Caco-2 (cell line): ENCODE data around the gene NGEF. TPM values are rescaled to one million over a fixed set of nuclear protein-coding genes. Genes with fewer than 3 reads are reported as not detected.

Experiments used
- BruUV-seq: library from RNA; stranded (reverse); fragments of 400-500 nt; replicated peaks from 2 replicates; lab custom pipeline; 2021; lab: Mats Ljungman, UMichigan
- CTCF ChIA-PET: fragments of 300-600 bp; sonication (Branson Sonifier 250); formaldehyde crosslinking; loops from one replicate; lab custom pipeline; 2022; ENCODE audit warnings: antibody characterized with exemption; lab: Charles Lee
- POLR2A ChIA-PET: fragments of 300-600 bp; sonication (Branson Sonifier 250); formaldehyde crosslinking; loops from one replicate; lab custom pipeline; 2022; ENCODE audit warnings: antibody characterized with exemption; lab: Charles Lee
- DNase-seq, 2 experiments: peaks; one replicate each; pipeline versions ENCODE4 v3.0.0 to v3.0.0-alpha.2; 2020 to 2022
- H3K27me3 ChIP-seq: replicated peaks from 2 replicates; pipeline ENCODE4 v1.6.0; 2011; ENCODE audit warnings: low read length; ENCODE audit not compliant: control insufficient read depth, insufficient read depth
- H3K36me3 ChIP-seq: 2 replicates; pipeline ENCODE4 v1.5.1; 2011; ENCODE audit warnings: low read length; ENCODE audit not compliant: control insufficient read depth, insufficient read depth
- H3K4me1 ChIP-seq: fragments of 250-450 bp; sonication (Bioruptor Pico); 2 replicates; pipeline ENCODE4 v1.5.1; 2020; ENCODE audit warnings: mild to moderate bottlenecking
- H3K4me3 ChIP-seq: 2 replicates; pipeline ENCODE4 v1.5.1; 2011; ENCODE audit warnings: low read depth, mild to moderate bottlenecking, control low read depth, low read length
- H3K9me3 ChIP-seq: fragments of 250-450 bp; sonication (Bioruptor Pico); 2 replicates; pipeline ENCODE4 v1.5.1; 2020; ENCODE audit warnings: mild to moderate bottlenecking, moderate library complexity
- H3K27ac Mint-ChIP-seq: one replicate; pipeline ENCODE4 v1.8.0; 2022; ENCODE audit warnings: mixed read lengths; ENCODE audit not compliant: unreplicated experiment
- H3K27me3 Mint-ChIP-seq: one replicate; pipeline ENCODE4 v1.8.0; 2022; ENCODE audit warnings: mixed read lengths; ENCODE audit not compliant: insufficient read depth, unreplicated experiment
- H3K36me3 Mint-ChIP-seq: one replicate; pipeline ENCODE4 v1.8.0; 2022; ENCODE audit warnings: mild to moderate bottlenecking, mixed read lengths; ENCODE audit not compliant: insufficient read depth, unreplicated experiment
- H3K4me1 Mint-ChIP-seq: one replicate; pipeline ENCODE4 v1.8.0; 2022; ENCODE audit warnings: low read depth, mixed read lengths; ENCODE audit not compliant: unreplicated experiment
- H3K4me3 Mint-ChIP-seq: one replicate; pipeline ENCODE4 v1.8.0; 2022; ENCODE audit warnings: mild to moderate bottlenecking, moderate library complexity, mixed read lengths; ENCODE audit not compliant: unreplicated experiment
- H3K9me3 Mint-ChIP-seq: one replicate; pipeline ENCODE4 v1.8.0; 2022; ENCODE audit warnings: mixed read lengths; ENCODE audit not compliant: unreplicated experiment
- CTCF ChIP-seq, 2 experiments: fragments of 200-600 bp in 1 of 2; IDR thresholded peaks; 1 replicate in 1 of 2; 2 replicates in 1 of 2; pipeline versions ENCODE4 v1.5.1 to v1.8.0; 2011 to 2022; ENCODE audit warnings: antibody characterized with exemption in 1 of 2, control low read depth in 1 of 2, inconsistent platforms in 1 of 2, low read depth in 1 of 2, low read length in 1 of 2, mild to moderate bottlenecking in 1 of 2, moderate library complexity in 1 of 2; ENCODE audit not compliant: insufficient read depth in 1 of 2, severe bottlenecking in 1 of 2, unreplicated experiment in 1 of 2
- intact Hi-C: fragments of 100-400 bp; cut with micrococcal nuclease; formaldehyde crosslinking; loops from one replicate; pipeline ENCODE4 v1.10.0; 2022; ENCODE audit not compliant: unreplicated experiment
- total RNA-seq: library from RNA; stranded (reverse); gene quantifications from 2 replicates; pipeline ENCODE4 v1.2.3, GENCODE V29; 2022

Gene NGEF
- total RNA-seq, 1 experiment from 2014 or later: 0.77 TPM

GRCh38 chr2:232878855-232879617, 134.0 kb downstream of the NGEF start:
- H3K27ac Mint-ChIP-seq: no peak overlapping the region
- 0 out of 2 replicates have a peak, but pooled peaks cover 3% of the 10 kb centered on the region for H3K4me1 ChIP-seq
- DNase-seq: no peak
- BruUV-seq: no TSS peak
- no peaks in the 10 kb centered on the region for H3K9me3 ChIP-seq
- no peaks in the 10 kb centered on the region for H3K4me1 Mint-ChIP-seq
- no peak overlapping the region for H3K4me3 ChIP-seq
- H3K36me3 Mint-ChIP-seq: peaks cover 6% of the 10 kb centered on the region
- no peaks in the 10 kb centered on the region for H3K9me3 Mint-ChIP-seq
- no peaks in the 10 kb centered on the region for H3K36me3 ChIP-seq
- no peak for TF ChIP-seq CTCF (IDR thresholded peaks at IDR 0.05; ENCODE audit: insufficient read depth in 1 of 2, low read depth in 1 of 2, low read length in 1 of 2, severe bottlenecking in 1 of 2, unreplicated experiment in 1 of 2)
- CTCF ChIA-PET: no interaction called here
- H3K27me3 Mint-ChIP-seq: no peaks in the 10 kb centered on the region
- intact Hi-C loops: no loop called here
- H3K4me3 Mint-ChIP-seq: no peak overlapping the region
- no peaks in the 10 kb centered on the region for H3K27me3 ChIP-seq
- POLR2A ChIA-PET: no interaction called here

GRCh38 chr2:232877940-232878511, 135.0 kb downstream of the NGEF start:
- ChIA-PET POLR2A (no interaction called here), CTCF (no interaction called here)
- H3K4me1 ChIP-seq: 0 out of 2 replicates have a peak, but pooled peaks cover 9% of the 10 kb centered on the region
- H3K27me3 ChIP-seq: no peaks in the 10 kb centered on the region
- Mint-ChIP-seq H3K4me3 (no peak overlapping the region), H3K4me1 (no peaks in the 10 kb centered on the region), H3K9me3 (no peaks in the 10 kb centered on the region), H3K27ac (no peak overlapping the region), H3K27me3 (no peaks in the 10 kb centered on the region), H3K36me3 (peaks cover 6% of the 10 kb centered on the region)
- H3K36me3 ChIP-seq: no peaks in the 10 kb centered on the region
- H3K4me3 ChIP-seq: no peak overlapping the region
- BruUV-seq: no TSS peak
- no peaks in the 10 kb centered on the region for H3K9me3 ChIP-seq
- no peak for DNase-seq
- intact Hi-C loops: no loop called here
- no peak for TF ChIP-seq CTCF (IDR thresholded peaks at IDR 0.05; ENCODE audit: insufficient read depth in 1 of 2, low read depth in 1 of 2, low read length in 1 of 2, severe bottlenecking in 1 of 2, unreplicated experiment in 1 of 2)

- Histone ChIP-seq H3K4me1 (0 out of 2 replicates have a peak, but pooled peaks cover 9% of the 10 kb centered on the region), H3K9me3 (no peaks in the 10 kb centered on the region), H3K4me3 (no peak overlapping the region), H3K36me3 (no peaks in the 10 kb centered on the region), H3K27me3 (no peaks in the 10 kb centered on the region)
- TF ChIP-seq CTCF (IDR thresholded peaks at IDR 0.05; ENCODE audit: insufficient read depth in 1 of 2, low read depth in 1 of 2, low read length in 1 of 2, severe bottlenecking in 1 of 2, unreplicated experiment in 1 of 2): no peak
- H3K36me3 Mint-ChIP-seq: peaks cover 6% of the 10 kb centered on the region
- no TSS peak for BruUV-seq
- ChIA-PET POLR2A (no interaction called here), CTCF (interaction anchor here (0.6 kb wide), 1 partner anchor 10 kb away, joined by 3 read pairs; no protein-coding TSS in a partner anchor)
- H3K4me3 Mint-ChIP-seq: no peak overlapping the region
- DNase-seq: no peak
- H3K4me1 Mint-ChIP-seq: no peaks in the 10 kb centered on the region
- H3K27me3 Mint-ChIP-seq: no peaks in the 10 kb centered on the region
- no peak overlapping the region for H3K27ac Mint-ChIP-seq
- H3K9me3 Mint-ChIP-seq: no peaks in the 10 kb centered on the region
- intact Hi-C loops: no loop called here
Measured at GRCh38 chr2:232876978-232877441, 136.0 kb downstream of the NGEF start.
